Measurements from ENCODE around the gene COL4A2. TPM values are rescaled to one million over a fixed set of nuclear protein-coding genes. Genes with fewer than 3 reads are reported as not detected.

COL4A2 gene
- total RNA-seq, 1 experiment from 2014 or later = 6.1 TPM

DNA sequence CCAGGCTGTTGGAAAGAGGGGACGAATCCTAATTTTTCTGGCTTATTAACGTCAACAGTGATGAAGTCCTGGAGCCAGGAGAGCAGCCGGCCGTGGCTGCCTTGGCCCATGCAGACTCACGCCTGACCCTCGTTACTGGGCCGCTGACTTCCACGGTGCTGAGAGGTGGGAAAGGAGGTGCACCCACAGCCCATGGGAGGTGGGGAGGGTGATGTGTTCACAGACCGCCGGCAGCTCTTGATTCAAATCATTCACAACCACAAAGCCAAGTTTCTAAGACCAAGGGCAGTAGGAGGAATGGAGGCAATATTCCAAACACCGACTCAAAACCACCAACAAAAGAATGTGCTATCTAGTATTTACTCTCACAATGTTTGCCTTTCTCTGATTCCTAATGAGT is 24.3 kb downstream of the COL4A2 start:
- no peak for DNase-seq (ENCODE audit: low spot score)
- in situ Hi-C loops (cut with HindIII; ENCODE audit: low sequenced_read_pairs) = no loop called here

GRCh38 chr13:110332750-110333149 is 25.7 kb downstream of the COL4A2 start:
- DNase-seq (ENCODE audit: low spot score) = no peak
- in situ Hi-C loops (cut with HindIII; ENCODE audit: low sequenced_read_pairs) = no loop called here

GRCh38 chr13:110333837-110334236 is 26.8 kb downstream of the COL4A2 start:
- DNase-seq (ENCODE audit: low spot score) = no peak
- in situ Hi-C loops (cut with HindIII; ENCODE audit: low sequenced_read_pairs) = no loop called here

DNA sequence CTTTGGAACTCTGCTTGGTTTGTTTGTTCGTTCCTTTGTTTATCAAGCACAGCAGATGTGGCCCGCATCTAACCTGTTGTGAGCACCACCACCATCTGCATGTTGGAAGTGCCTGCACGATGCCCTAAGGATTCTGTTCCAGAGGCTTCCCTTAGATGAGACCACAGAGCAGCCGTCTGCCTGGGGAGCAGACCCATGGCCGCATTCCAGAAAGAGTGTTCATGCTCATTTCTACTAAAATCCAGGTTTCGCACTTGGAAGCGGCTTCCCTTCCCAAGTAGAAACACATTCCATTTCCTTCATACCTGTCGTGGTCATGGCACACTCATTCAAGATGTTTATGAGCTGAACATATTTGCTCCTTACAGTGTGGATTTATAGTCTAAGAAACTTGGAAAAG is 27.2 kb downstream of the COL4A2 start:
- in situ Hi-C loops (cut with HindIII; ENCODE audit: low sequenced_read_pairs) = no loop called here
- DNase-seq (ENCODE audit: low spot score) = no peak

GRCh38 chr13:110334841-110335490 is 27.9 kb downstream of the COL4A2 start:
- in situ Hi-C loops (cut with HindIII; ENCODE audit: low sequenced_read_pairs) = no loop called here

DNA sequence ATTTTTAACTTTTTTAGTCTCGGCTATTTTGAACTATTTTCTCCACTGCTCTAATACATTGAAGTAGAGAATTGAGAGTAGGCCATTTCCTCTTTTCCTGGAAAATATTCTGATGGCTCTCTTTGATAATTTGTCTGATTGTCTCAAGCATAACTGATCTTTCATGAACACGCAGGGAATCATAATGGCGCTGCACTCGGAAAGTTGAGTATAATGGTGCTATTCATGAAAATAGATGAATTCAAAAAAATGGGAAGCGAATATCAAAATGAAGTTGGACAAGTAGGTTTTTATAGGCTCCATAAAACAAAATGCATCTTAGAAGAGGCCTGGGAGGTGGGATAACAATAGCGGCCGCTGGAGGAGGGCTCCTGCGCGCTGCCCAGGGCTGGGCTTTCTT is 29.0 kb downstream of the COL4A2 start:
- in situ Hi-C loops (cut with HindIII; ENCODE audit: low sequenced_read_pairs) = no loop called here
- DNase-seq (ENCODE audit: low spot score) = no peak

More at GRCh38 chr13:110334841-110335490, 27.9 kb downstream of the COL4A2 start:
- no peak for DNase-seq (ENCODE audit: low spot score)

GRCh38 chr13:110336681-110337080 is 29.6 kb downstream of the COL4A2 start:
- in situ Hi-C loops (cut with HindIII; ENCODE audit: low sequenced_read_pairs) = no loop called here
- DNase-seq (ENCODE audit: low spot score) = no peak

GRCh38 chr13:110337247-110337646 is 30.2 kb downstream of the COL4A2 start:
- no peak for DNase-seq (ENCODE audit: low spot score)
- in situ Hi-C loops (cut with HindIII; ENCODE audit: low sequenced_read_pairs) = no loop called here

DNA sequence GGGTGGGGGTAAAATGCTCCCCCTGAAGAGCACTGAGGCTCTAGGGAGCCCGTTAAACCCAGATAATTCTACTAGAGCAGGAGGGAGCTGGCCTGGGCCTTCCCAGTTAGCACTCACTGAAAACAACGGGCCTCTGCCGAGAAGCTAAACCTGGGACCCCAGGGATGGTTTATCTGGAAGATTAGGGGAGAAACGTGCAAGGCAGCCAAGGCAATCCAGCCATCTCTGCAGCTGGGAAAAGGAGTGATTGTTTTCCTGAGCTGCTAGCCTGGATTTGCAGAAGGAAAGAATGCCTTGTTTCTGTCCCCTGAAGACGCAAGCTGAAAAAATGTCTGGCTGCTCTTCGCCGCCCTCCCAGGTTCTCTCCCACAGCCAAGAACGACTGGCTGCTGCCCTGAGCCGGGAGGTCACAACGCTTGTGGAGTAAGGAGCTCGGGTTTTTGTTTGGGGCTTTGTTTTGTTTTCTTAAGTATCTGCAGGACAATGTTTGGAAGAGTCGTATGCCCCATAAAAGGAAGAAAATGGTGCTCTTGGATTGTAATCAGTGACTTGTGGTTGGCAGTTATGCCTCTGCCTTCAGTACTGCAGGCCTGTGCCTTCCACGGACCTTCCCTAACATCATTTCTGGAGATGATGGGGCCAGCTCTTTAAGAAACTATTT is 31.5 kb downstream of the COL4A2 start:
- DNase-seq (ENCODE audit: low spot score) = no peak
- in situ Hi-C loops (cut with HindIII; ENCODE audit: low sequenced_read_pairs) = no loop called here

- DNase-seq (ENCODE audit: low spot score) = no peak
- in situ Hi-C loops (cut with HindIII; ENCODE audit: low sequenced_read_pairs) = no loop called here
Observed at GRCh38 chr13:110339263-110339662, 32.2 kb downstream of the COL4A2 start.

DNA sequence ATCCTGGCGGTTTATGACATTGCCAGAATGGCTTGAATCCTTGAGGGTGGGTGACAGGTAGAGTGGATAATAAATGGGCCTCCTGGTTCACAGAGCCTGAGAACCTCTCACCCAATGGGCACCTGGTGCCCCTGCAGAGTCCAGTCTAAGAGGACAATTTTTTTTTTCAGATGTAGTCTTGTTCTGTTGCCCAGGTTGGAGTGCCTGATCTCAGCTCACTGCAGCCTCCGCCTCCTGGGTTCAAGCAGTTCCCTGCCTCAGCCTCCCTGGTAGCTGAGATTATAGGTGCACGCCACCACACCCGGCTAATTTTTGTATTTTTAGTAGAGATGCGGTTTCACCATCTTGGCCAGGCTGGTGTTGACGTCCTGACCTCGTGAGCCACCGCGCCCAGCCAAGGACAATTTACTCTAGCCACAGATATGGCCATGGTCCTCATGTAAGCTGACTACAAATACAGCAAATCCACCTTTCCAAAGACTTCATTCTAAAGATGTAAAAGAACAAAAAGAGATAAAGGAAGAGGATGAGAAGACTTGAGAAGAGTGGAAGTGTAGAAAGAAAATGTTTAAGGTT is 33.0 kb downstream of the COL4A2 start:
- in situ Hi-C loops (cut with HindIII; ENCODE audit: low sequenced_read_pairs) = no loop called here
- DNase-seq (ENCODE audit: low spot score) = no peak

DNA sequence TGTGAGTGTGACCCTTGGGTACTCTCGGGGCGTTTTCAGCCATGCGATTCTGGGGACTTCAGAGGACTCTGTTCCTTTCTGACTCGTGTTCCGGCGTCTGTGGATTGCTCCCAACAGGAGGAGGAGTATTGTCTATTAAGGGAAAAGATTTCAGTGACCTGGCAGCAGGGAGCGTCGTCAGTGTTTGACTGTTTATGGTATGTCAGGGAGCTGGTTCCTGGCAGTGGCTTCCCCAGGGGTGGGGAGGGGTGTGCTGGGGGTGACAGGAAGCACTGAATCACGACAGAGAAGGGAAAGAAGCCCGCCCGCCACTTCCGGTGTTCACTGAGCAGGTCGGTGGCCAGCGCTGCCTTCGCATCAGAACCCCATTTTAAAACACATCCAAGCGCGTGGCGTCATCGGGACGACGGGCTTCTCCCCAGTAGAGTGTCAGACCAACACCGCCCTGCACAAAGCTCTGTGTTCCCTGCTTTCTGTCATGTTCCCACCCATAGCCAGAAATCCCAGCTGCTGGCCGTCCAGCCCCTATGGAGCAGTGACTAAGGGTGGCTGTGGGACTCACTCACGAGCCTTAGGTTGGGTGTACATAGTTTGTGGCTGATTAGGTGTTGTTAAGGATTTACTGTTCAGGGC is 33.8 kb downstream of the COL4A2 start:
- in situ Hi-C loops (cut with HindIII; ENCODE audit: low sequenced_read_pairs) = no loop called here
- DNase-seq (ENCODE audit: low spot score) = no peak

GRCh38 chr13:110341445-110342244 is 34.6 kb downstream of the COL4A2 start:
- DNase-seq (ENCODE audit: low spot score) = no peak
- in situ Hi-C loops (cut with HindIII; ENCODE audit: low sequenced_read_pairs) = no loop called here

DNA sequence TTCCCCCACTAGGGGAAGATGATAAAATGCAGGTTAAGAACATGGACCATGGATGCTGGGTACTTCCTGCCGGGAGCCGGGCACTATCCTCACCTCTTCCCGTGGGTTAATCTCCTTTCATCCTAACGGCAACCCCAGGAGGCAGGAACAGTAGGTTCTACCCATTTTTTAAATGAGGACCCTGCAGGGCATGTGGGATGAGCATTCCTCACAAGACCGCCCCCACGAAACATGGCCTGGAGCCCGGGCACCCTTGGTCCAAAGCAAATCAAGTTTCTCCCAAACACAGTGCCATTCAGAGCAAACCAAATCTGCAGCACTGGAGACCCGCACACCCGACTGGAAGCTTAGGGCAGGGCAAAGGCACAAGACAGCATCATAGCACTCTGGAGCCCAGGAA is 35.4 kb downstream of the COL4A2 start:
- no peak for DNase-seq (ENCODE audit: low spot score)
- in situ Hi-C loops (cut with HindIII; ENCODE audit: low sequenced_read_pairs) = no loop called here

GRCh38 chr13:110343241-110343865 is 36.3 kb downstream of the COL4A2 start:
- in situ Hi-C loops (cut with HindIII; ENCODE audit: low sequenced_read_pairs) = no loop called here
- DNase-seq (ENCODE audit: low spot score) = no peak

DNA sequence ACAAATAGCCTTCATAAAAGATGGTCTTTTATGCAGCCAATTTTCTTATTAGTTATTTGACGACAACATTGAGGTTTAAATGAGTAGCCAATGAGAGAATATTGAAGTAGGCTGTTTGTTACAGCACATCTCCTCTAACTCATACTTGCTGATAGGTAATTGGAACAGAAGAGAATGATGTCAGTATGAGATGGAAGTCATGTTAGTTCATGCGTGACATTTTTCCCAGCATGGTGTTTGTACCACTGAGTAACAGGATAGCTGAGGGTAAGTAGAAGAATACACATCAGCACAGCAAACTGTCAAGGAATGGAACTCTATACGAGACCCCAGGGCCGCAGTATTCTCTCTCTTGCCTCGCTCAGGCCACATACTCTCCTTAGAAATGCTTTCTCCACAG is 37.2 kb downstream of the COL4A2 start:
- DNase-seq (ENCODE audit: low spot score) = no peak
- in situ Hi-C loops (cut with HindIII; ENCODE audit: low sequenced_read_pairs) = no loop called here

DNA sequence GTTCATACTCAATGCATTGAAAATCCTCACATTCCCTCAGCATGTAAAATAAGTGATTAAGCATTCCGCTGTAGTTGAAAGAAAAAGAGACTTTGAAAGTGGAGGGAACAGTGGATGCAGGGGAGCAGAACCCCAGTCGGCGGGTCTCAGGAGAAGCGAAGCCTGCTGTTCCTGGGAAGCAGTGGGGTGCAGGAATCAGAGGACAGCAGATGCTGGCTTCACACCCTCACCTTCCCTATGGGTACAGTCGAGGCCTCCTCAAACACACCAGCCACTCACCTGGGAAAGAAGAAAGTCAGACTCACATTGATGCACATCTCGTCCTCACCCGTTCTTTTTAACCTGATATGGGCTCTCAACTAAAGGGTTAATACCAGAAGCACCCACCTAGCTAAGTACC is 38.2 kb downstream of the COL4A2 start:
- in situ Hi-C loops (cut with HindIII; ENCODE audit: low sequenced_read_pairs) = no loop called here
- no peak for DNase-seq (ENCODE audit: low spot score)

DNA sequence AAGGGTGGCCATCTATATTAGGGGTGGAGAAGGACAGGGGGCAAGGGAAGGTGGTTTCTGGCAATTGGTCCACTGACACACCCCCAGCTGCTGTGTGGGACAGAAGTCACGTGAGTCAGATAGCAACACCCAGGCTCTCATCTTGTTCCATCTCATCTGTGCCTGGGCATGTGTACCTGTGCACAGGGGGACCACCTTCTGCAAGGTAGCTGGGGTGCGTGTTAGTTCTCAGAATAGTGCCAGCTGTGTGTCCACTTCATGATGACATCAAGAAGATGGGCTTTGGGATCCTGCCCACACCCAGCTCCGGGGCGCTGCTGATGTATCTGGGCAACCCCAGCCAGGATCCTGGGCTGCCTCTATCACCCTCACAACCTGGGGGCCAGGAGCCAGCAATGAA is 38.6 kb downstream of the COL4A2 start:
- no peak for DNase-seq (ENCODE audit: low spot score)
- in situ Hi-C loops (cut with HindIII; ENCODE audit: low sequenced_read_pairs) = no loop called here

GRCh38 chr13:110346661-110347067 is 39.6 kb downstream of the COL4A2 start:
- in situ Hi-C loops (cut with HindIII; ENCODE audit: low sequenced_read_pairs) = no loop called here
- no peak for DNase-seq (ENCODE audit: low spot score)
